CD4-positive, alpha-beta T cell (primary cell): ENCODE measurements around the gene P3H2. TPM values are rescaled to one million over a fixed set of nuclear protein-coding genes. Genes with fewer than 3 reads are reported as not detected.

Experiments used
- ATAC-seq: fragments of 200-7000 bp; cut with Tn5 transposase; one replicate; pipeline ENCODE4 v1.10.0; 2022; ENCODE audit warnings: mild to moderate bottlenecking; ENCODE audit not compliant: poor library complexity
- CTCF ChIA-PET: fragments of 350-600 bp; sonication (Branson Sonifier 250); formaldehyde crosslinking; loops from one replicate; lab custom pipeline; 2021; ENCODE audit warnings: antibody characterized with exemption, inconsistent platforms; lab: Charles Lee
- POLR2A ChIA-PET: fragments of 350-600 bp; sonication (Branson Sonifier 250); formaldehyde crosslinking; loops from one replicate; lab custom pipeline; 2021; ENCODE audit warnings: antibody characterized with exemption, inconsistent platforms; lab: Charles Lee
- DNase-seq, 14 experiments: peaks; one replicate each; pipeline ENCODE4 v3.0.0-alpha.2; 2013 to 2020; ENCODE audit warnings: mixed read lengths in 2 of 14
- H3K27ac ChIP-seq, 2 donors: one replicate each; pipeline versions ENCODE4 v1.5.1 to v1.7.0; 2013; ENCODE audit warnings: low read length in 2 of 2, low read depth in 1 of 2, mild to moderate bottlenecking in 1 of 2
- H3K27me3 ChIP-seq, 2 experiments: 1 replicate in 1 of 2; 2 replicates in 1 of 2; pipeline versions ENCODE4 v1.6.1 to v1.7.0; 2013; ENCODE audit warnings: low read length in 2 of 2, control low read depth in 1 of 2, mild to moderate bottlenecking in 1 of 2, moderate library complexity in 1 of 2; ENCODE audit not compliant: insufficient read depth in 2 of 2, control insufficient read depth in 1 of 2
- H3K36me3 ChIP-seq: one replicate; pipeline ENCODE4 v1.6.1; 2013; ENCODE audit warnings: low read length, control low read depth; ENCODE audit not compliant: insufficient read depth
- H3K4me1 ChIP-seq: one replicate; pipeline ENCODE4 v1.6.1; 2013; ENCODE audit warnings: low read length, control low read depth; ENCODE audit not compliant: insufficient read depth
- H3K4me3 ChIP-seq: one replicate; pipeline ENCODE4 v1.5.1; 2013; ENCODE audit warnings: mild to moderate bottlenecking, low read length, moderate library complexity
- H3K9me3 ChIP-seq, 2 experiments: 1 replicate in 1 of 2; 2 replicates in 1 of 2; pipeline versions ENCODE4 v1.6.1 to v1.7.0; 2013; ENCODE audit warnings: low read length in 2 of 2, mild to moderate bottlenecking in 2 of 2, control low read depth in 1 of 2, moderate library complexity in 1 of 2; ENCODE audit not compliant: control insufficient read depth in 1 of 2, insufficient read depth in 1 of 2
- H3K27ac Mint-ChIP-seq: one replicate; pipeline ENCODE4 v1.8.0; 2020; ENCODE audit warnings: mixed read lengths
- H3K27me3 Mint-ChIP-seq: one replicate; pipeline ENCODE4 v1.8.0; 2021; ENCODE audit warnings: mixed read lengths
- H3K36me3 Mint-ChIP-seq: one replicate; pipeline ENCODE4 v1.8.0; 2021; ENCODE audit warnings: low read depth, mixed read lengths
- H3K4me1 Mint-ChIP-seq: one replicate; pipeline ENCODE4 v1.8.0; 2021; ENCODE audit warnings: low read depth, mixed read lengths
- H3K4me3 Mint-ChIP-seq: one replicate; pipeline ENCODE4 v1.8.0; 2020; ENCODE audit warnings: mild to moderate bottlenecking, mixed read lengths
- H3K9me3 Mint-ChIP-seq: one replicate; pipeline ENCODE4 v1.8.0; 2020; ENCODE audit warnings: mixed read lengths
- intact Hi-C, 2 experiments: fragments of 100-400 bp; cut with DNase I in 1 of 2; cut with micrococcal nuclease in 1 of 2; formaldehyde crosslinking; loops; one replicate each; pipeline versions ENCODE4 v1.15.1 to v1.9.0; 2023 to 2025; cut with DNase I, micrococcal nuclease
- total RNA-seq, 174 experiments: library from RNA in 2 of 174; stranded (reverse) in 2 of 174; gene quantifications; one replicate each; pipeline ENCODE4 v1.2.3 and lab custom pipeline; 2021 to 2026
- TF ChIP-seq, protein P1 (sequence below): fragments of 200-600 bp; IDR thresholded peaks from one replicate; pipeline ENCODE4 v1.8.0; 2022; ENCODE audit warnings: antibody characterized with exemption, mild to moderate bottlenecking

P3H2 gene
- total RNA-seq, 2 experiments from 2014 or later, result not detected

DNA sequence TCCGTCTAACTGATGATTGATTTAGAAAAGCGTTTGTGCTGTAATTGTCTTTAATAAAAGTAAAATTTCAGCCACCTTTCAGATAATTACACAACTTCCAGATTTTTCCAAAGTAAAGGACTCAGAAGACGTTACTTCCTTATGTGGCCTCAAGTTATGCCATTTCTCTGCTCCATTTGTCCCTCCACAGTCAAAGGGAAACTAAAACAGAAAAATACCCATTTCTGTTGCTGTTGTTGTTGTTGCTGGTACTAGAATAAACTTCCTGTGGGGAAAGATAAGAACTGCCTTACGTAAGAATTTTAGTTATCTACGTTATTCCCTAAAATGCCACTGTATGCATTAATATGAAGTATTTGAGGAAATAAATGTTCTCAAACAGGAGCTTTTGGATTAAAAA, 153.9 kb downstream of the P3H2 start:
- Histone ChIP-seq H3K36me3 (no peaks in the 10 kb centered on the region), H3K4me3 (no peak overlapping the region), H3K9me3 (no peaks in the 10 kb centered on the region), H3K27ac (no peak overlapping the region), H3K27me3 (no peaks in the 10 kb centered on the region), H3K4me1 (no peaks in the 10 kb centered on the region)
- ATAC-seq (no peak), DNase-seq (no peak)
- H3K4me1 Mint-ChIP-seq, result peaks cover under 1% of the 10 kb centered on the region
- ChIA-PET POLR2A (no interaction called here), CTCF (interaction anchor here (1.1 to 1.6 kb wide), 3 partner anchors 10 to 356 kb away, joined by 3 to 7 read pairs (median 4); partner anchors contain the start of gene CLDN1)
- no peak overlapping the region for H3K27ac Mint-ChIP-seq
- H3K27me3 Mint-ChIP-seq, result no peaks in the 10 kb centered on the region
- TF ChIP-seq, protein P1, sequence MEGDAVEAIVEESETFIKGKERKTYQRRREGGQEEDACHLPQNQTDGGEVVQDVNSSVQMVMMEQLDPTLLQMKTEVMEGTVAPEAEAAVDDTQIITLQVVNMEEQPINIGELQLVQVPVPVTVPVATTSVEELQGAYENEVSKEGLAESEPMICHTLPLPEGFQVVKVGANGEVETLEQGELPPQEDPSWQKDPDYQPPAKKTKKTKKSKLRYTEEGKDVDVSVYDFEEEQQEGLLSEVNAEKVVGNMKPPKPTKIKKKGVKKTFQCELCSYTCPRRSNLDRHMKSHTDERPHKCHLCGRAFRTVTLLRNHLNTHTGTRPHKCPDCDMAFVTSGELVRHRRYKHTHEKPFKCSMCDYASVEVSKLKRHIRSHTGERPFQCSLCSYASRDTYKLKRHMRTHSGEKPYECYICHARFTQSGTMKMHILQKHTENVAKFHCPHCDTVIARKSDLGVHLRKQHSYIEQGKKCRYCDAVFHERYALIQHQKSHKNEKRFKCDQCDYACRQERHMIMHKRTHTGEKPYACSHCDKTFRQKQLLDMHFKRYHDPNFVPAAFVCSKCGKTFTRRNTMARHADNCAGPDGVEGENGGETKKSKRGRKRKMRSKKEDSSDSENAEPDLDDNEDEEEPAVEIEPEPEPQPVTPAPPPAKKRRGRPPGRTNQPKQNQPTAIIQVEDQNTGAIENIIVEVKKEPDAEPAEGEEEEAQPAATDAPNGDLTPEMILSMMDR, result no peak
- no peaks in the 10 kb centered on the region for H3K9me3 Mint-ChIP-seq
- H3K36me3 Mint-ChIP-seq, result no peaks in the 10 kb centered on the region
- intact Hi-C loops, result loop anchor here (1.0 to 10.0 kb wide), 6 partner anchors 228 to 1085 kb away; partner anchors contain the start of gene CLDN1 (in 2 of the 2)
- H3K4me3 Mint-ChIP-seq, result no peak overlapping the region

DNA sequence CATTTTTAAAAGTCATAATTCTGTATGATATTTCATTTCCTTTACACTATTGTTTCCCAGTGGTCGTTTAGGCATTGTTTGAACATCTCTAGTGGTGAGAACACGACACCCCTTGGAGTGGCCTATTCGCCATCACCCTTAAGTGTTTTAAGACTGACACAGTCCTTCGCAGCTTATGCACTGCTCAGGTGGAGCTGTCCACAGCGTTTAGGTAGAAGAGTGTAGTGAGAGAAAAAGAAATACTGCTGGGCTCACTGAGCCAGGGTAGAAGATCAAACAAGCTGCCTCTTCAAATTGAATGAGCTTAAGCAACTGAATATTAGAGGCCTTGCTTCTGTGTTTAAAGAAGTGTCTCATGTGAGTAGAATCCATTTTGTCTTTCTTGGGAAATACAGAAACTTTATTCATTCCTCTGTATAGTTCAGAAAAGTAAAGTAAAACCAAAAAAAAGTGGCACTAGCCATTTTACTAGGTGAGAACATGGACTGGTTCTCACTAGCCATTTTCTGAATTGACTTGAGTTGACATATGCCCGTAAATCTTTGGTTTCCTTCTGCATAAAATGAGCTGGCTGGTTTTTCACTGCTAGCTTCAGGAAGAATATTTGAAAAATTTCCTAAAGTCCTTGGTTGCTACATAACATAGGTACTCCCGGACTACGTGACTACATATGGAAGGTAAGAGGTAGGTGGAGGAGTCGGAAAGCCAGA, 155.9 kb downstream of the P3H2 start:
- peaks cover 10% of the 10 kb centered on the region for H3K27me3 Mint-ChIP-seq
- H3K9me3 Mint-ChIP-seq, result no peaks in the 10 kb centered on the region
- no peak overlapping the region for H3K27ac ChIP-seq
- ChIA-PET CTCF (no interaction called here), POLR2A (no interaction called here)
- no peaks in the 10 kb centered on the region for H3K36me3 Mint-ChIP-seq
- no peak overlapping the region for H3K4me3 ChIP-seq
- ATAC-seq (no peak), DNase-seq (no peak)
- no peak overlapping the region for H3K27ac Mint-ChIP-seq
- no peaks in the 10 kb centered on the region for H3K9me3 ChIP-seq
- peaks cover 4% of the 10 kb centered on the region for H3K4me1 ChIP-seq
- no peaks in the 10 kb centered on the region for H3K27me3 ChIP-seq
- H3K4me1 Mint-ChIP-seq, result peaks cover 7% of the 10 kb centered on the region
- no peaks in the 10 kb centered on the region for H3K36me3 ChIP-seq
- no peak overlapping the region for H3K4me3 Mint-ChIP-seq
- intact Hi-C loops, result loop anchor here (5.0 to 10.0 kb wide), 4 partner anchors 230 to 1088 kb away; no protein-coding TSS in a partner anchor
- TF ChIP-seq, protein P1, result no peak

DNA sequence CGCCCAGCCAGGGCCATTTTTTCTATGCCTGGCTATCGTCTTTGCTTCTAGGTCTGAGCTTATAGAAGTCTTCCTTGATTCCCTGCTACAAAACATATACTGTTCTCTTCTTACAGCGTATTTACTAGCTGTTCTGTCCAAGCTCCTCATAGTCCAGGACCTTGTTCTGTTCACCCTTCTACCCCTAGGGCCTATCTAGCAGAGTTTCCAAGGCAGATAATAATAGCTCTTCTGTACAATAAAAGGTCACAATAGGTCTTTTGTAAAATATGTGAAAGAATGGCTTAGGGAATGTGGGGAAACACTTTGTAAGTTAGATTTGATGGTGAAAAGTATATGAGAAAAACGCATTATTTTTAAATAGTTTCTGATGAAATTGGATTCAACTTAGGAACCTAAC, 158.2 kb downstream of the P3H2 start:
- Mint-ChIP-seq H3K36me3 (no peaks in the 10 kb centered on the region), H3K27ac (no peak overlapping the region), H3K9me3 (no peaks in the 10 kb centered on the region), H3K4me1 (peaks cover 7% of the 10 kb centered on the region), H3K4me3 (no peak overlapping the region), H3K27me3 (peaks cover 19% of the 10 kb centered on the region)
- ATAC-seq (no peak), DNase-seq (no peak)
- CTCF ChIA-PET, result interaction anchor here (0.7 to 1.8 kb wide), 2 partner anchors 8 to 536 kb away, joined by 4 to 11 read pairs; no protein-coding TSS in a partner anchor
- no peaks in the 10 kb centered on the region for H3K9me3 ChIP-seq
- no peak overlapping the region for H3K27ac ChIP-seq
- TF ChIP-seq, protein P1, result no peak
- peaks cover 4% of the 10 kb centered on the region for H3K4me1 ChIP-seq
- POLR2A ChIA-PET, result no interaction called here
- H3K4me3 ChIP-seq, result no peak overlapping the region
- H3K27me3 ChIP-seq, result peaks cover 0 to 3% of the 10 kb centered on the region in 2 experiments
- intact Hi-C loops, result loop anchor here (5.0 to 10.0 kb wide), 3 partner anchors 232 to 462 kb away; no protein-coding TSS in a partner anchor
- H3K36me3 ChIP-seq, result no peaks in the 10 kb centered on the region
